ENCODE measurements around the gene SPCS1. TPM values are rescaled to one million over a fixed set of nuclear protein-coding genes. Genes with fewer than 3 reads are reported as not detected.
"Not testable (repeated sequence)": the region's sequence is repeated elsewhere in the genome, so short reads cannot be mapped to it uniquely, and the experiment has no call there.

The SPCS1 gene
- total and polyA plus RNA-seq, 10 donors: 56.5 to 154 (median 107) TPM

DNA sequence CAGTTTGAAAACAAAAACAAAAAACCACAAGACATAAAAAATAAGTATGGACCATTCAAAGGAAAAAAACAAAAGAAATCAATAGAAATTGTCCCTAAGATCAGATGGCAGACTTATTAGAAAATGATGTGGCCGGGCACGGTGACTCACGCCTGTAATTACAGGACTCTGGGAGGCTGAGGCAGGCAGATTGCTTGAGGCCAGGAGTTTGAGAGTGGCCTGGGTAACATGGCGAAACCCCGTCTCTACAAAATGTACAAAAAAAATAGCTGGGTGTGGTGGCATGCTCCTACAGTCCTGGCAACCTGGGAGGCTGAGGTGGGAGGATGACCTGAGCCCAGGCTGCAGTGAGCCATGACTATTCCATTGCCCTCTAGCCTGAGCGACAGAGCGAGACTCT, 16.6 kb downstream of the SPCS1 start:
- TF ChIP-seq POLR2A (IDR thresholded peaks at IDR 0.05) (no peak), POLR2AphosphoS5 (IDR thresholded peaks at IDR 0.05) (no peak)
- TF ChIP-seq, protein P1, sequence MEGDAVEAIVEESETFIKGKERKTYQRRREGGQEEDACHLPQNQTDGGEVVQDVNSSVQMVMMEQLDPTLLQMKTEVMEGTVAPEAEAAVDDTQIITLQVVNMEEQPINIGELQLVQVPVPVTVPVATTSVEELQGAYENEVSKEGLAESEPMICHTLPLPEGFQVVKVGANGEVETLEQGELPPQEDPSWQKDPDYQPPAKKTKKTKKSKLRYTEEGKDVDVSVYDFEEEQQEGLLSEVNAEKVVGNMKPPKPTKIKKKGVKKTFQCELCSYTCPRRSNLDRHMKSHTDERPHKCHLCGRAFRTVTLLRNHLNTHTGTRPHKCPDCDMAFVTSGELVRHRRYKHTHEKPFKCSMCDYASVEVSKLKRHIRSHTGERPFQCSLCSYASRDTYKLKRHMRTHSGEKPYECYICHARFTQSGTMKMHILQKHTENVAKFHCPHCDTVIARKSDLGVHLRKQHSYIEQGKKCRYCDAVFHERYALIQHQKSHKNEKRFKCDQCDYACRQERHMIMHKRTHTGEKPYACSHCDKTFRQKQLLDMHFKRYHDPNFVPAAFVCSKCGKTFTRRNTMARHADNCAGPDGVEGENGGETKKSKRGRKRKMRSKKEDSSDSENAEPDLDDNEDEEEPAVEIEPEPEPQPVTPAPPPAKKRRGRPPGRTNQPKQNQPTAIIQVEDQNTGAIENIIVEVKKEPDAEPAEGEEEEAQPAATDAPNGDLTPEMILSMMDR (IDR thresholded peaks at IDR 0.05 in 8 of 11, conservative IDR thresholded peaks at IDR 0.05 in 3 of 11): no peak
- peaks cover 0 to 31% (median 3%) of the 10 kb centered on the region in 6 donors for H3K36me3 ChIP-seq
- H3K9me3 ChIP-seq: peaks cover 0 to 18% (median 10%) of the 10 kb centered on the region in 8 donors

DNA sequence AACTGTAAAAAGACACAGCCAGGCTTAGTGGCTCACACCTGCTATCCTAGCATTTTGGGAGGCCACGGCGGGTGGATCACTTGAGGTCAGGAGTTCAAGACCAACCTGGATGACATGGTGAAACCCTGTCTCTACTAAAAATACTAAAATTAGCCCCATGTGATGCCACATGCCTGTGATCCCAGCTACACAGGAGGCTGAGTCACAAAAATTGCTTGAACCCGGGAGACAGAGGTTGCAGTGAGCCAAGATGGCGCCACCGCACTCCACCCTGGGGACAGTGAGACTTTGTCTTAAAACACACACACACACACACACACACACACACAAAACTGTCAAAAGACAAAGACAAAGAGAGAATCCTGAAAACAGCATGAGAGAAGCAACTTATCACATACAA, 18.0 kb downstream of the SPCS1 start:
- no peak overlapping the region for H3K27ac ChIP-seq
- intact Hi-C loops (cut with DNase I; ENCODE audit: low total_unique reads): no loop called here
- H3K9me3 ChIP-seq: peaks cover 0 to 27% (median 20%) of the 10 kb centered on the region in 8 donors
- no peak overlapping the region for H3K4me3 ChIP-seq
- no peak for DNase-seq
- 93 to 100% (median 99%) methylated on average over 5 of the region's 5 CpGs for WGBS, 5 donors
- H3K4me1 ChIP-seq: peaks cover 0 to 31% (median 19%) of the 10 kb centered on the region in 6 donors
- no peaks in the 10 kb centered on the region for H3K27me3 ChIP-seq (replicated peaks in 1 of 7)
- peaks cover 0 to 39% (median 3%) of the 10 kb centered on the region in 6 donors for H3K36me3 ChIP-seq
- no peak for TF ChIP-seq POLR2A (IDR thresholded peaks at IDR 0.05)
- TF ChIP-seq, protein P1 (IDR thresholded peaks at IDR 0.05 in 8 of 11, conservative IDR thresholded peaks at IDR 0.05 in 3 of 11): no peak

More for the DNA sequence above, 16.6 kb downstream of the SPCS1 start:
- intact Hi-C loops (cut with DNase I; ENCODE audit: low total_unique reads): no loop called here
- H3K4me1 ChIP-seq: peaks cover 0 to 31% (median 19%) of the 10 kb centered on the region in 6 donors
- no peak for DNase-seq
- no peak overlapping the region for H3K4me3 ChIP-seq
- no peaks in the 10 kb centered on the region for H3K27me3 ChIP-seq (replicated peaks in 1 of 7)
- 90 to 98% (median 94%) methylated on average over 7 of the region's 7 CpGs for whole genome bisulfite sequencing, 5 donors
- no peak overlapping the region for H3K27ac ChIP-seq

DNA sequence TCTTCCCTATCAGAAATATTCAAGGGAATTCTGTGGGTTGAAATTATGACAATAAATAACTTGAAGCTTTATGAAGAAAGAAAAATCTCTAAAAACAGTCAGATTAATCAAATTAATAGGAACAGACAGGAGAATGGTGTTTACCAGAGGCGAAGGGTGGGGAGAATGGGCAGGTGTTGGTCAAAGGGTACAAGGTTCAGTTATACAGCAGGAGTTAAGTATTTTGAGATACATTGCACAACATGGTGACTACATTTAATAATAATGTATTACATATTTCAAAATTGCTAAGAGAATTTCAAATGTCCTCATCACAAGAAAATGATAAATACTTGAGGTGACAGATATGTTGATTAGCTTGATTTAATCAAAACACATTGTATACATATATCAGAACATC, 18.6 kb downstream of the SPCS1 start:
- no peak for DNase-seq
- TF ChIP-seq POLR2AphosphoS5 (IDR thresholded peaks at IDR 0.05): no peak
- Histone ChIP-seq H3K9me3 (peaks cover 0 to 27% (median 22%) of the 10 kb centered on the region in 8 donors), H3K27me3 (replicated peaks in 1 of 7) (no peaks in the 10 kb centered on the region), H3K27ac (no peak overlapping the region), H3K4me3 (no peak overlapping the region), H3K4me1 (peaks cover 0 to 31% (median 19%) of the 10 kb centered on the region in 6 donors), H3K36me3 (peaks cover 0 to 39% (median 3%) of the 10 kb centered on the region in 6 donors)
- intact Hi-C loops (cut with DNase I; ENCODE audit: low total_unique reads): no loop called here
- 90 to 100% (median 98%) methylated on average over 1 of the region's 1 CpG for WGBS, 5 donors

DNA sequence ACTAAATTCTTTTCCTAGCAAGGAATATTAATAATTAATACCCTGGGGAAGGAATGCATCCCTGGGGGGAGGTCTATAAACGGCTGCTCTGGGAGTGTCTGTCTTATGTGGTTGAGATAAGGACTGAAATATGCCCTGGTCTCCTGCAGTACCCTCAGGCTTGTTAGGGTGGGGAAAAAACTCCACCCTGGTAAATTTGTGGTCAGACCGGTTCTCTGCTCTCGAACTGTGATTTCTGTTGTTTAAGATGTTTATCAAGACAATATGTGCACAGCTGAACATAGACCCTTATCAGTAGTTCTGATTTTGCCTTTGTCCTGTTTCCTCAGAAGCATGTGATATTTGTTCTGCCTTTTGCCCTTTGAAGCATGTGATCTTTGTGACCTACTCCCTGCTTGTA, 22.8 kb downstream of the SPCS1 start:
- H3K27ac ChIP-seq; intact Hi-C loops (cut with DNase I; ENCODE audit: low total_unique reads); H3K4me1 ChIP-seq; H3K27me3 ChIP-seq (replicated peaks in 1 of 7); DNase-seq; H3K4me3 ChIP-seq: not testable (repeated sequence)
- Histone ChIP-seq H3K36me3 (peaks cover 0 to 65% (median 29%) of the 10 kb centered on the region in 6 donors), H3K9me3 (peaks cover 0 to 43% (median 30%) of the 10 kb centered on the region in 8 donors)
- WGBS, 5 donors: 57 to 97% (median 92%) methylated on average over 3 of the region's 3 CpGs

DNA sequence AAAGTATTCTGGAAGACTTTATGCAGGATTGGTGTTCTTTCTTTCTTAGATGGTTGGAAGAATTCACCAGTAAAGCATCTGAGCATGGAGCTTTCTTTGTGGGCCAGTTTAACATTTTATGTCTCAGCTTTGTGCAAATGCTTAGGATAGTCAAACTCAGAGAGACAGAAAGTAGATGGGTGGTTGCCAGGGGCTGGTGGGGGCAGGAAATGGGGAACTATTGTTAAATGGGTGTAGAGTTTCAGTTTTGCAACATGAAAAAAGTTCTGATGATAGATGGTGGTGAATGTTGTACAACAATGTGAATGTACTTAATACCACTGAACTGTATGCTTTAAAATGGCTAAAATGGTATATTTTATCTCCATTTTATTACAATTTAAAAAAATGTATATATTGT, 24.8 kb downstream of the SPCS1 start:
- H3K4me1 ChIP-seq: no peaks in the 10 kb centered on the region
- H3K27ac ChIP-seq: no peak overlapping the region
- peaks cover 0 to 85% (median 42%) of the 10 kb centered on the region in 6 donors for H3K36me3 ChIP-seq
- H3K27me3 ChIP-seq (replicated peaks in 1 of 7): no peaks in the 10 kb centered on the region
- no peak for DNase-seq
- intact Hi-C loops (cut with DNase I; ENCODE audit: low total_unique reads): no loop called here
- H3K4me3 ChIP-seq: no peak overlapping the region
- no peak for TF ChIP-seq POLR2AphosphoS5 (IDR thresholded peaks at IDR 0.05)
- TF ChIP-seq, protein P1 (IDR thresholded peaks at IDR 0.05 in 8 of 11, conservative IDR thresholded peaks at IDR 0.05 in 3 of 11): no peak
- TF ChIP-seq POLR2A (IDR thresholded peaks at IDR 0.05): no peak
- H3K9me3 ChIP-seq: peaks cover 0 to 48% (median 31%) of the 10 kb centered on the region in 8 donors

Data from spleen (tissue), 11 donors.